Left lung (tissue), 10 donors: ENCODE measurements around the gene SMIM1. TPM values are rescaled to one million over a fixed set of nuclear protein-coding genes. Genes with fewer than 3 reads are reported as not detected.

ENCODE experiments used
- ATAC-seq: fragments of 200-7000 bp; cut with Tn5 transposase; one replicate; pipeline ENCODE4 v1.9.1; 2020; ENCODE audit warnings: moderate library complexity
- DNase-seq, 4 donors: peaks; one replicate each; pipeline ENCODE4 v3.0.0-alpha.2; 2013 to 2020
- H3K27ac ChIP-seq, 2 donors: fragments of 200-600 bp; sonication (generic) in 1 of 2; one replicate each; pipeline versions ENCODE4 v1.5.0 to v1.8.0; 2020 to 2021
- H3K27me3 ChIP-seq, 2 donors: fragments of 200-600 bp; sonication (generic) in 1 of 2; one replicate each; pipeline versions ENCODE4 v1.5.0 to v1.8.0; 2020 to 2021
- H3K36me3 ChIP-seq, 2 donors: fragments of 200-600 bp; sonication (generic) in 1 of 2; one replicate each; pipeline versions ENCODE4 v1.5.0 to v1.8.0; 2020 to 2021
- H3K4me1 ChIP-seq, 2 donors: fragments of 200-600 bp; one replicate each; pipeline ENCODE4 v1.8.0; 2021
- H3K4me3 ChIP-seq, 2 donors: fragments of 200-600 bp; sonication (generic) in 1 of 2; one replicate each; pipeline versions ENCODE4 v1.5.0 to v1.8.0; 2020 to 2021; ENCODE audit warnings: mild to moderate bottlenecking in 1 of 2
- H3K9me3 ChIP-seq, 2 donors: fragments of 200-600 bp; sonication (generic) in 1 of 2; one replicate each; pipeline versions ENCODE4 v1.5.0 to v1.8.0; 2020 to 2021
- intact Hi-C, 2 donors: fragments of 100-400 bp; cut with DNase I; formaldehyde crosslinking; loops; one replicate each; pipeline versions ENCODE4 v1.11.2 to v1.14.2; 2022
- polyA plus RNA-seq, 6 donors: library from polyadenylated mRNA; unstranded; fragments of 120-200 nt; gene quantifications; one replicate each; pipeline ENCODE4 v1.2.1, GENCODE V29; 2013; ENCODE audit not compliant: insufficient read length in 6 of 6
- total RNA-seq, 2 donors: library from RNA; stranded (reverse); fragmentation: NEBNext Ultra II Directional; extraction: Animal tissue kit (Norgen Biotek cat#: 25700); gene quantifications; one replicate each; pipeline ENCODE4 v1.2.1, GENCODE V29; 2021
- TF ChIP-seq, protein P1 (sequence below), 2 donors: fragments of 200-600 bp; sonication (generic) in 1 of 2; IDR thresholded peaks; one replicate each; pipeline versions ENCODE4 v1.5.0 to v1.8.0; 2021; ENCODE audit warnings: antibody characterized with exemption in 2 of 2
- donor health status: DM: no; HTN: yes; CAD: no.
- donor health status: DM: no; HTN: no; CAD: no.

The SMIM1 gene
- total and polyA plus RNA-seq, 8 donors, result 1.6 to 7.4 (median 5.5) TPM

DNA sequence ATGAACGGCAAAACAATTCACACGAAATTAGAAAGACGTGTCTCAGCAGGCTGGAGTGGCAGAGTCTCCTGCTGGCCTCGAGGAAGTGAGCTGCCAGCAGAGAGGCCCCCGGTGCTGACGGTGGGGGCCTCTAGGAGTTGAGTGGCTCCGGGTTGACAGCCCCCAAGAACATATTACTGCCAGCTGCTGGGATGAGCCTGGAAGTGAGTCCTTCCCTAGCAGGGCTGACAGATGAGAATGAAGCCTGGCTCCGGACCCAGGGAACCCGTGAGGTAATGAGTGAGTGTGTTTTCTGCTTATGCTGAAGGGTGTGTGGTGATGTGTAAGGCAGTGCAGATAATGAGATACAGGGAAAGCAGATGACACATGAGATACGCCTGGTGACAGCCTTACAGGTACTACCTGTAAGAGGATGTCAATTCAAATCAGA is 47.2 kb downstream of the SMIM1 start:
- H3K9me3 ChIP-seq, result no peaks in the 10 kb centered on the region
- DNase-seq, result no peak
- H3K36me3 ChIP-seq, result peaks cover 0 to 78% of the 10 kb centered on the region in 2 donors
- ATAC-seq, result no peak
- intact Hi-C loops, result no loop called here
- TF ChIP-seq, protein P1, sequence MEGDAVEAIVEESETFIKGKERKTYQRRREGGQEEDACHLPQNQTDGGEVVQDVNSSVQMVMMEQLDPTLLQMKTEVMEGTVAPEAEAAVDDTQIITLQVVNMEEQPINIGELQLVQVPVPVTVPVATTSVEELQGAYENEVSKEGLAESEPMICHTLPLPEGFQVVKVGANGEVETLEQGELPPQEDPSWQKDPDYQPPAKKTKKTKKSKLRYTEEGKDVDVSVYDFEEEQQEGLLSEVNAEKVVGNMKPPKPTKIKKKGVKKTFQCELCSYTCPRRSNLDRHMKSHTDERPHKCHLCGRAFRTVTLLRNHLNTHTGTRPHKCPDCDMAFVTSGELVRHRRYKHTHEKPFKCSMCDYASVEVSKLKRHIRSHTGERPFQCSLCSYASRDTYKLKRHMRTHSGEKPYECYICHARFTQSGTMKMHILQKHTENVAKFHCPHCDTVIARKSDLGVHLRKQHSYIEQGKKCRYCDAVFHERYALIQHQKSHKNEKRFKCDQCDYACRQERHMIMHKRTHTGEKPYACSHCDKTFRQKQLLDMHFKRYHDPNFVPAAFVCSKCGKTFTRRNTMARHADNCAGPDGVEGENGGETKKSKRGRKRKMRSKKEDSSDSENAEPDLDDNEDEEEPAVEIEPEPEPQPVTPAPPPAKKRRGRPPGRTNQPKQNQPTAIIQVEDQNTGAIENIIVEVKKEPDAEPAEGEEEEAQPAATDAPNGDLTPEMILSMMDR (IDR thresholded peaks at IDR 0.05), result no peak
- H3K27ac ChIP-seq, result no peak overlapping the region
- no peaks in the 10 kb centered on the region for H3K27me3 ChIP-seq
- H3K4me3 ChIP-seq, result no peak overlapping the region
- H3K4me1 ChIP-seq, result no peaks in the 10 kb centered on the region

DNA sequence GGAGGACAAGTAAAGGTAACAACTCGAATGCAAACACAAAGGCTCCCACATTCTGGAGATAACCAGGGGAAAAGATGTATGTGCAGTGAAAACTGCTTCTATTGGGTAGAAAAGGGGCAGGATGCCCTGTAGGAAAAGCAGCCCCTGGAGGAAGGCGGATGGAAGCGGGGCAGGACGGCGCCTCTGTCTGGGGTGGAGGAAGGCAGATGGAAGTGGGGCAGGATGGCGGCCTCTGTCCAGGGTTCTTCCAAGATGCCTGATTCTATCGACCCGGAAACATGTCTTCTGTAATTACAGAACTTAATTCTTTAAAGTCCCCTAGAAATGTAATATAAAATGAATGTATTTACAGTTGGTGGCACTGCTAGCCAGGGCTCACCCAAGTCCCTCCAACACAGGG is 47.8 kb downstream of the SMIM1 start:
- Histone ChIP-seq H3K4me3 (no peak overlapping the region), H3K36me3 (peaks cover 0 to 78% of the 10 kb centered on the region in 2 donors), H3K9me3 (no peaks in the 10 kb centered on the region), H3K27ac (no peak overlapping the region), H3K27me3 (no peaks in the 10 kb centered on the region), H3K4me1 (no peaks in the 10 kb centered on the region)
- DNase-seq (no peak), ATAC-seq (no peak)
- TF ChIP-seq, protein P1 (IDR thresholded peaks at IDR 0.05), result no peak
- intact Hi-C loops, result no loop called here

DNA sequence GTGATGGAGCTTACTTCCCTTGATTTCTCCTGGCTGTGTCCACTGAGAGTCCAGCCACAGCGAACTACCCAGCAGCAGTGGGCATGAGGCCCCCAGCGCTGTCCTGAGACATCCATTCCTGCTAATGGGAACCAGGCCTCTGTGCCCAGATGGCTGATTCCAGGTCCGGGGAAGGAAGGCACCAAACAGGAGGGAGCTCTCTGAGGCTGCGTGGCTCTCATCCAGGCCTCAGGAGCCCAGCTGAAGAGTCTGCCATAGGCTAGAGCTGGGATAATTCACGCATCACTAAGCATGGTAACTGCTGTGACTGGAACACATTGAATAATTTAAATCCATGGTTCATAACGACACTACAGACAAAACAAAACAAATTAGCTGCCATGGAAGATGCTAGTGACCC is 48.5 kb downstream of the SMIM1 start:
- H3K27me3 ChIP-seq, result no peaks in the 10 kb centered on the region
- no peak overlapping the region for H3K27ac ChIP-seq
- no peaks in the 10 kb centered on the region for H3K9me3 ChIP-seq
- no peak overlapping the region for H3K4me3 ChIP-seq
- intact Hi-C loops, result no loop called here
- ATAC-seq, result no peak
- TF ChIP-seq, protein P1 (IDR thresholded peaks at IDR 0.05), result no peak
- no peak for DNase-seq
- no peaks in the 10 kb centered on the region for H3K4me1 ChIP-seq
- peaks cover 0 to 78% of the 10 kb centered on the region in 2 donors for H3K36me3 ChIP-seq

- Histone ChIP-seq H3K9me3 (no peaks in the 10 kb centered on the region), H3K4me3 (no peak overlapping the region), H3K27ac (no peak overlapping the region), H3K4me1 (no peaks in the 10 kb centered on the region), H3K36me3 (peaks cover 0 to 78% of the 10 kb centered on the region in 2 donors), H3K27me3 (no peaks in the 10 kb centered on the region)
- intact Hi-C loops, result no loop called here
- DNase-seq (no peak), ATAC-seq (no peak)
- TF ChIP-seq, protein P1 (IDR thresholded peaks at IDR 0.05), result no peak
Measured at GRCh38 chr1:3821447-3821846, 48.9 kb downstream of the SMIM1 start.

GRCh38 chr1:3821908-3822307 is 49.4 kb downstream of the SMIM1 start:
- Histone ChIP-seq H3K36me3 (peaks cover 0 to 79% of the 10 kb centered on the region in 2 donors), H3K9me3 (no peaks in the 10 kb centered on the region), H3K27me3 (no peaks in the 10 kb centered on the region), H3K4me3 (no peak overlapping the region), H3K4me1 (no peaks in the 10 kb centered on the region), H3K27ac (no peak overlapping the region)
- intact Hi-C loops, result no loop called here
- ATAC-seq, result no peak
- no peak for DNase-seq
- TF ChIP-seq, protein P1 (IDR thresholded peaks at IDR 0.05), result no peak
